Right lobe of liver (tissue), 4 donors: ENCODE results near the gene EIF3F.

Source experiments
- POLR2A ChIP-seq: fragments of 450-650 bp; IDR thresholded peaks from one replicate; pipeline ENCODE4 v1.6.1; 2017; ENCODE audit warnings: antibody characterized with exemption, mild to moderate bottlenecking
- TF ChIP-seq, protein P1 (sequence below), 4 donors: fragments of 200-600 bp in 3 of 4; fragments of 450-650 bp in 1 of 4; IDR thresholded peaks; one replicate each; pipeline versions ENCODE4 v1.5.1 to v1.8.0; 2016 to 2022; ENCODE audit warnings: antibody characterized with exemption in 4 of 4, mild to moderate bottlenecking in 2 of 4
- donor health status: DM: no; HTN: no; CAD: no.
- donor health status: DM: no; HTN: no; CAD: no.
- donor health status: DM: no; HTN: yes; CAD: no.

DNA sequence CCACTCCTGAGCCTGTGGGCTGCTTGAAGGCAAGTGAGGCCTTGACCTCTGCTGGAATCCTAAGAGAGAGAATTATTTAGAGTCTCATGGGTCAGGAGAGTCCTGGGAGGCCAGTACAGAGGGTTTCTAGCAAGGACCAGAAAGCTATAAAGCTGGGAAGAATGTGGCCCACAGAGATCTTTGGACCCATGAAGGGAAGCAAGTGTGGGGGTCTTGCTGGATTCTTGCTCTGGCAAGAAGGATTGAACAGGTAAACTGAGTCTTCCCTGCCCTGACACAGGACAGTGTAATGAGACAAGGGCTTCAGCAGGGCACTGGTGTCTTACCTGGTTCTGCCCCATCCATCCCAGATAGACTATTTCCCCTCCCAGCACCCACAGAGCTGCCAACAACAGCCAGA, 18.4 kb downstream of the EIF3F start:
- TF ChIP-seq, protein P1, sequence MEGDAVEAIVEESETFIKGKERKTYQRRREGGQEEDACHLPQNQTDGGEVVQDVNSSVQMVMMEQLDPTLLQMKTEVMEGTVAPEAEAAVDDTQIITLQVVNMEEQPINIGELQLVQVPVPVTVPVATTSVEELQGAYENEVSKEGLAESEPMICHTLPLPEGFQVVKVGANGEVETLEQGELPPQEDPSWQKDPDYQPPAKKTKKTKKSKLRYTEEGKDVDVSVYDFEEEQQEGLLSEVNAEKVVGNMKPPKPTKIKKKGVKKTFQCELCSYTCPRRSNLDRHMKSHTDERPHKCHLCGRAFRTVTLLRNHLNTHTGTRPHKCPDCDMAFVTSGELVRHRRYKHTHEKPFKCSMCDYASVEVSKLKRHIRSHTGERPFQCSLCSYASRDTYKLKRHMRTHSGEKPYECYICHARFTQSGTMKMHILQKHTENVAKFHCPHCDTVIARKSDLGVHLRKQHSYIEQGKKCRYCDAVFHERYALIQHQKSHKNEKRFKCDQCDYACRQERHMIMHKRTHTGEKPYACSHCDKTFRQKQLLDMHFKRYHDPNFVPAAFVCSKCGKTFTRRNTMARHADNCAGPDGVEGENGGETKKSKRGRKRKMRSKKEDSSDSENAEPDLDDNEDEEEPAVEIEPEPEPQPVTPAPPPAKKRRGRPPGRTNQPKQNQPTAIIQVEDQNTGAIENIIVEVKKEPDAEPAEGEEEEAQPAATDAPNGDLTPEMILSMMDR (IDR thresholded peaks at IDR 0.05), result no peak
- TF ChIP-seq POLR2A, result no peak
